Embryonic facial prominence (tissue), 1 donor: ENCODE measurements around the gene AKIP1.

Source experiments
- DNase-seq: peaks from one replicate; pipeline ENCODE4 v3.0.0-alpha.2; 2016; ENCODE audit errors: extremely low spot score

AKIP1 gene

GRCh38 chr11:8959546-8960166 lies 48.7 kb downstream of the AKIP1 start:
- no peak for DNase-seq

- DNase-seq: no peak
Measured at GRCh38 chr11:8961401-8961800, 50.4 kb downstream of the AKIP1 start.

- no peak for DNase-seq
Measured at GRCh38 chr11:8962841-8963240, 51.9 kb downstream of the AKIP1 start.

- peak; percentile 50 for DNase-seq
Measured at GRCh38 chr11:8963569-8964323, 52.8 kb downstream of the AKIP1 start.

GRCh38 chr11:8964324-8965320 lies 53.6 kb downstream of the AKIP1 start, which contains the start of gene TMEM9B:
Gene TMEM9B (minus strand): TSS chr11:8964442. CDS start chr11:8964313, 129 bp downstream.
- peak; percentile 54 for DNase-seq

- DNase-seq: no peak
Measured at GRCh38 chr11:8967184-8967583, 56.2 kb downstream of the AKIP1 start.
